Measurements from ENCODE around the gene SAP25. TPM values are rescaled to one million over a fixed set of nuclear protein-coding genes. Genes with fewer than 3 reads are reported as not detected.

Gene SAP25
- total and polyA plus RNA-seq, 2 donors = 7.7 to 183 TPM

DNA sequence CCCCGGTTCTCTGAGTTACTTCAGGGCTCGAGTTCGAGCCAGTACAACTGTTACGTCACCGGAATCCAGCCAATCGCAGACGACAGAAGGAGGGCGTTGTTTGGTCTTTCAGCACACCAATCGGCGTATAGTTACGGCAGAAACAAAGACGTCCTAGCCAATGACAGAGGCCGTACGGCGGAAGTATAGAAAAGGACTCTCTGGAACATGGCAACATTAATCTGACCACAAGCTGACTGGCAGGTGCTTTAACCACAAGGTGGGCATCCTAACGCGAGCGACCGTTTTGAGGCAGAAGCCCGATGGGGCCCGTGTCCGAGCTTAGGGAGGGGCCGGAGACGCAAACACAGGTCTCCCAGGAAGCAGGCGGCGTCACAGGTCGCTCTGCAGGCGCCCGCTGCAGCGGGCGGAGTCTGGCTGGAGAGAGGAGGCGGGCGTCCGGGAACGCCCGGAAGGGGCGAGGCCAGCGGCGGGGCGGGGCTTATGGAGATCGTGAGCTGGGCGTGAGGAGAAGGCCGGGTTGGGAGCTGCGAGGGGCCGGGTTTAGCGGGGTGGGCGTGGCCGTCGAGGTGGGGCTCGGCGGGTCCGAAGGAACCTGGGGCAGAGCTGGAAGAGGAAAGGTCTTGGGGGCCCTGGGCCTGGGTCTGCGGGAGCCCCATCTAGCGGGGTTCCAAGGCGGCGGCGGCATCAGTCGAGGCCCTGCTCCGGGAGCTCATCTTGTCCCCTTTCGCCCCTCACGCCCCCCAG lies 38.5 kb upstream of the SAP25 start, which contains the start of gene MOSPD3:
TSS of gene MOSPD3 (plus strand) at position 558 of the 747 bp plus-strand sequence. CDS start 252 bp downstream, outside the sequence.
- Histone ChIP-seq H3K27ac (ENCODE audit: low read depth in 1 of 2, low read length in 1 of 2) (peak within 1 kb of the TSS; percentile 94 to 99), H3K4me1 (ENCODE audit: control insufficient read depth in 2 of 2, insufficient read depth in 2 of 2, low read length in 2 of 2) (peaks cover 13 to 31% of the 10 kb centered on the region in 2 donors), H3K36me3 (ENCODE audit: control insufficient read depth in 2 of 2, insufficient read depth in 2 of 2, low read length in 1 of 2) (peaks cover 0 to 4% of the 10 kb centered on the region in 2 donors), H3K9me3 (ENCODE audit: control insufficient read depth in 2 of 2, insufficient read depth in 1 of 2, low read length in 1 of 2) (no peaks in the 10 kb centered on the region), H3K27me3 (ENCODE audit: control insufficient read depth in 2 of 2, insufficient read depth in 1 of 2, low read length in 1 of 2) (peaks cover 4 to 13% of the 10 kb centered on the region in 2 donors), H3K4me3 (ENCODE audit: low read length in 2 of 2) (peak within 1 kb of the TSS; percentile 58 to 92)
- WGBS = under 1% methylated on average over 61 of the region's 61 CpGs
- DNase-seq (ENCODE audit: low read depth in 6 of 9, low spot score in 9 of 9) = peak; percentile 96 to 100 (median 99)

DNA sequence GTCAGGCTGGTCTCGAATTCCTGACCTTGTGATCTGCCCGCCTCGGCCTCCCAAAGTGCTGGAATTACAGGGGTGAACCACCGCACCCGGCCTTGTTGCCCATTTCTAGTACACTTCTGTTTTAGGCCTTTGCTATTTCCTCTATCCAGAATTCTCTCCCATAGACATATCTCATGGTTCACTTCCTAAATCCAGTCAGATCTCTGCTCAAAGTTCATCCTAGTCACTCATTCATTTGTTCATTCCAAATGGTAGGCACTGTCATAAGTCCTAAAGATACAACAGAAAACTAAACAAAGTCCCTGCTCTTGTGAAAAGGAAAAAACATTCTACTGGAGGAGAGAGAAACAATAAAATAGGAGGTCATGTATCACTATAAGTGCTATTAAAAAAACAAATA lies 36.3 kb upstream of the SAP25 start:
- H3K4me3 ChIP-seq (ENCODE audit: low read length in 2 of 2) = no peak overlapping the region
- H3K36me3 ChIP-seq (ENCODE audit: control insufficient read depth in 2 of 2, insufficient read depth in 2 of 2, low read length in 1 of 2) = no peaks in the 10 kb centered on the region
- no peak for DNase-seq (ENCODE audit: low read depth in 6 of 9, low spot score in 9 of 9)
- 93% methylated on average over 5 of the region's 5 CpGs for WGBS
- H3K9me3 ChIP-seq (ENCODE audit: control insufficient read depth in 2 of 2, insufficient read depth in 1 of 2, low read length in 1 of 2) = peaks cover 0 to 4% of the 10 kb centered on the region in 2 donors
- peaks cover 17 to 41% of the 10 kb centered on the region in 2 donors for H3K4me1 ChIP-seq (ENCODE audit: control insufficient read depth in 2 of 2, insufficient read depth in 2 of 2, low read length in 2 of 2)
- H3K27ac ChIP-seq (ENCODE audit: low read depth in 1 of 2, low read length in 1 of 2) = no peak overlapping the region
- peaks cover 20 to 35% of the 10 kb centered on the region in 2 donors for H3K27me3 ChIP-seq (ENCODE audit: control insufficient read depth in 2 of 2, insufficient read depth in 1 of 2, low read length in 1 of 2)

DNA sequence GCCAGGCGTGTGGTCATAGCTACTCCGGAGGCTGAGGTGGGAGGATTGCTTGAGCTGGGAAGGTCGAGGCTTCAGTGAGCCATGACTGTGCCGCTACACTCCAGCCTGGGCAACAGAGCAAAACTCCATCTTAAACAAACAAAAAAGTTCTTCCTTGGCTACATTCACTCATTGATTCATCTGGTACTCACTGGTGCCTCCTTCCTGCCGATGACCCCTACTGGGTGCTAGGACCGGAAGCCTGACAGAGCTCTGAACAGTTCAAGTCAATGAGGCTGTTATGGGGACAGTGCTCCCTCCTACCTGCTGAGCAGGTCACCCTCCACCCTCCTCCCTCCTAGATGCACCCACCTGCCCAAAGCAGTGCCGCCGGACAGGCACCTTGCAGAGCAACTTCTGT lies 33.4 kb upstream of the SAP25 start:
- no peaks in the 10 kb centered on the region for H3K36me3 ChIP-seq (ENCODE audit: control insufficient read depth in 2 of 2, insufficient read depth in 2 of 2, low read length in 1 of 2)
- H3K4me1 ChIP-seq (ENCODE audit: control insufficient read depth in 2 of 2, insufficient read depth in 2 of 2, low read length in 2 of 2) = peaks cover 14 to 44% of the 10 kb centered on the region in 2 donors
- H3K4me3 ChIP-seq (ENCODE audit: low read length in 2 of 2) = no peak overlapping the region
- no peak overlapping the region for H3K27ac ChIP-seq (ENCODE audit: low read depth in 1 of 2, low read length in 1 of 2)
- no peak for DNase-seq (ENCODE audit: low read depth in 6 of 9, low spot score in 9 of 9)
- WGBS = 97% methylated on average over 8 of the region's 8 CpGs
- H3K27me3 ChIP-seq (ENCODE audit: control insufficient read depth in 2 of 2, insufficient read depth in 1 of 2, low read length in 1 of 2) = peaks cover 27 to 57% of the 10 kb centered on the region in 2 donors
- peaks cover 0 to 7% of the 10 kb centered on the region in 2 donors for H3K9me3 ChIP-seq (ENCODE audit: control insufficient read depth in 2 of 2, insufficient read depth in 1 of 2, low read length in 1 of 2)

GRCh38 chr7:100606313-100606712 lies 32.6 kb upstream of the SAP25 start:
- DNase-seq (ENCODE audit: low read depth in 6 of 9, low spot score in 9 of 9) = no peak
- whole genome bisulfite sequencing = 97% methylated on average over 12 of the region's 12 CpGs
- peaks cover 14 to 40% of the 10 kb centered on the region in 2 donors for H3K4me1 ChIP-seq (ENCODE audit: control insufficient read depth in 2 of 2, insufficient read depth in 2 of 2, low read length in 2 of 2)
- H3K27me3 ChIP-seq (ENCODE audit: control insufficient read depth in 2 of 2, insufficient read depth in 1 of 2, low read length in 1 of 2) = peaks cover 27 to 60% of the 10 kb centered on the region in 2 donors
- H3K36me3 ChIP-seq (ENCODE audit: control insufficient read depth in 2 of 2, insufficient read depth in 2 of 2, low read length in 1 of 2) = no peaks in the 10 kb centered on the region
- H3K4me3 ChIP-seq (ENCODE audit: low read length in 2 of 2) = no peak overlapping the region
- peaks cover 0 to 7% of the 10 kb centered on the region in 2 donors for H3K9me3 ChIP-seq (ENCODE audit: control insufficient read depth in 2 of 2, insufficient read depth in 1 of 2, low read length in 1 of 2)
- H3K27ac ChIP-seq (ENCODE audit: low read depth in 1 of 2, low read length in 1 of 2) = no peak overlapping the region

DNA sequence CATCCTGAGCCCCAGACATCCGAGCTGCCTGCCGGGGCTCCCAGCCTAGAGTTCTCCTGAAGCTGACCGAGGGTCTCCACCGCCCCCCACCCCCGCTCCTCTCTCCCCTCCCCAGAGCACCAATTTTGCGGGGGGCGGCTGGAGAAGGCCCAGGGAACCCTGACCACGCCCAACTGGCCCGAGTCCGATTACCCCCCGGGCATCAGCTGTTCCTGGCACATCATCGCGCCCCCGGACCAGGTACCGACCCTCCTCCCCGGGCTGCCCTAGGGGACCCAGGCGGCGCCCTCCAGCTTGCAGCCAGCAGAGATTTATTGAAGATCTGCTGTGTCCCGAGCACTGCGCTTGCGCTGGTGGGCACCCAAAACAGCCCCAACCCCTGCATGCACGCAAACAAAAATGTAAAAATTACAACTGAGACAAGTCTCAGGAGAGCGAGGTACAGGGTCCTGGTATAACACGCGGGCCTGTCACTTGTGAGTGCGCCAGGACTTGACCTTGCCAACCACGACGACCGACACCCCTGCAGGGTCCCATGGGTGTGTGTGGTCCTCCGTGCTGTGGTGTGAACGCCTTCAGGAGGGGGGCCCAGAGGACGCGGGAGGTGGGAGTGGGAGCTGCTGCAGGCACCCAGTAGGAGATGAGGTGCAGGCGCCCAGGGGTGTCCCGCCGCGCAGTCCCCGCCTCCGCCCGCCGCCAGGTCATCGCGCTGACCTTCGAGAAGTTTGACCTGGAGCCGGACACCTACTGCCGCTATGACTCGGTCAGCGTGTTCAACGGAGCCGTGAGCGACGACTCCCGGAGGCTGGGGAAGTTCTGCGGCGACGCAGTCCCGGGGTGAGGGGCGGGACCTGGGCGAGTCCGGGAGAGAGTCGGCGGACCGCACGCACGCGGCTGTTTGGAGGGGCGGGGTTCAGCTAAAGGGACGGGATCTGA lies 31.5 kb upstream of the SAP25 start:
- Histone ChIP-seq H3K4me3 (ENCODE audit: low read length in 2 of 2) (peak overlapping the region; percentile 54 to 75), H3K27ac (ENCODE audit: low read depth in 1 of 2, low read length in 1 of 2) (peak overlapping the region in 1 of 2 donors; percentile 40), H3K27me3 (ENCODE audit: control insufficient read depth in 2 of 2, insufficient read depth in 1 of 2, low read length in 1 of 2) (peaks cover 27 to 60% of the 10 kb centered on the region in 2 donors), H3K4me1 (ENCODE audit: control insufficient read depth in 2 of 2, insufficient read depth in 2 of 2, low read length in 2 of 2) (peaks cover 11 to 31% of the 10 kb centered on the region in 2 donors), H3K9me3 (ENCODE audit: control insufficient read depth in 2 of 2, insufficient read depth in 1 of 2, low read length in 1 of 2) (peaks cover 0 to 7% of the 10 kb centered on the region in 2 donors), H3K36me3 (ENCODE audit: control insufficient read depth in 2 of 2, insufficient read depth in 2 of 2, low read length in 1 of 2) (no peaks in the 10 kb centered on the region)
- peak in 1 of 9 donors; percentile 27 for DNase-seq (ENCODE audit: low read depth in 6 of 9, low spot score in 9 of 9)
- WGBS = 2% methylated on average over 68 of the region's 68 CpGs

- H3K4me1 ChIP-seq (ENCODE audit: control insufficient read depth in 2 of 2, insufficient read depth in 2 of 2, low read length in 2 of 2) = peaks cover 11 to 31% of the 10 kb centered on the region in 2 donors
- H3K9me3 ChIP-seq (ENCODE audit: control insufficient read depth in 2 of 2, insufficient read depth in 1 of 2, low read length in 1 of 2) = peaks cover 0 to 7% of the 10 kb centered on the region in 2 donors
- peak in 5 of 9 donors; percentile 41 to 77 (median 61) for DNase-seq (ENCODE audit: low read depth in 6 of 9, low spot score in 9 of 9)
- H3K27ac ChIP-seq (ENCODE audit: low read depth in 1 of 2, low read length in 1 of 2) = peak overlapping the region in 1 of 2 donors; percentile 74
- WGBS = 2% methylated on average over 70 of the region's 70 CpGs
- no peaks in the 10 kb centered on the region for H3K36me3 ChIP-seq (ENCODE audit: control insufficient read depth in 2 of 2, insufficient read depth in 2 of 2, low read length in 1 of 2)
- peaks cover 27 to 60% of the 10 kb centered on the region in 2 donors for H3K27me3 ChIP-seq (ENCODE audit: control insufficient read depth in 2 of 2, insufficient read depth in 1 of 2, low read length in 1 of 2)
- peak overlapping the region; percentile 54 to 75 for H3K4me3 ChIP-seq (ENCODE audit: low read length in 2 of 2)
Measured at GRCh38 chr7:100604028-100604975, 30.6 kb upstream of the SAP25 start.

DNA sequence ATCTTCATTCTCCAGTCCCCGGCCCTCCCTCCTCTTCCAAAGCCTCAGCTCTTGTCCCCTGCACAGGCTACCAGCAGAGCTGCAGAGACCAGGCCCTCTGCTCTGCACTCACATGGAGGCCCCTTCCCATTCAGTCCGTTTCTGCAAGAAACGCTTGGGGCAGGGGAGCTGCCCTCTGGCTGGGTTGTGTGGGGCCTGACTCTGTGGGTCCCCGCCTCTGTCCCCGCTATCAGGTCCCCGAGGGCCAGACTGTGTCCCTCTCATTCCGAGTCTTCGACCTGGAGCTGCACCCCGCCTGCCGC lies 30.0 kb upstream of the SAP25 start:
- 42% methylated on average over 10 of the region's 10 CpGs for WGBS
- H3K4me1 ChIP-seq (ENCODE audit: control insufficient read depth in 2 of 2, insufficient read depth in 2 of 2, low read length in 2 of 2) = peaks cover 11 to 31% of the 10 kb centered on the region in 2 donors

More for the DNA sequence above, 30.0 kb upstream of the SAP25 start:
- Histone ChIP-seq H3K9me3 (ENCODE audit: control insufficient read depth in 2 of 2, insufficient read depth in 1 of 2, low read length in 1 of 2) (peaks cover 0 to 7% of the 10 kb centered on the region in 2 donors), H3K27ac (ENCODE audit: low read depth in 1 of 2, low read length in 1 of 2) (peak overlapping the region in 1 of 2 donors; percentile 74), H3K27me3 (ENCODE audit: control insufficient read depth in 2 of 2, insufficient read depth in 1 of 2, low read length in 1 of 2) (peaks cover 27 to 60% of the 10 kb centered on the region in 2 donors), H3K4me3 (ENCODE audit: low read length in 2 of 2) (peak overlapping the region; percentile 54 to 75), H3K36me3 (ENCODE audit: control insufficient read depth in 2 of 2, insufficient read depth in 2 of 2, low read length in 1 of 2) (no peaks in the 10 kb centered on the region)
- no peak for DNase-seq (ENCODE audit: low read depth in 6 of 9, low spot score in 9 of 9)
